PFSK-1 (cell line): ENCODE data around the gene FZR1.

Experiments
- FOXP2 ChIP-seq: optimal IDR thresholded peaks from 2 replicates; pipeline ENCODE3; 2011; ENCODE audit warnings: borderline replicate concordance, control low read depth, inconsistent platforms; ENCODE audit not compliant: insufficient read depth; ENCODE audit errors: extremely low read length, extremely low read depth
- POLR2AphosphoS5 ChIP-seq: IDR thresholded peaks from 2 replicates; pipeline ENCODE4 v1.6.1; 2012; ENCODE audit warnings: low read depth, mild to moderate bottlenecking, control low read depth, low read length, moderate library complexity
- REST ChIP-seq, 2 experiments: IDR thresholded peaks; 2 replicates each; pipeline versions ENCODE4 v1.6.1 to v1.8.0; 2011 to 2012; ENCODE audit warnings: low read depth in 2 of 2, low read length in 2 of 2, control low read depth in 1 of 2, inconsistent platforms in 1 of 2, mild to moderate bottlenecking in 1 of 2, moderate library complexity in 1 of 2; ENCODE audit not compliant: insufficient read depth in 1 of 2
- SIN3A ChIP-seq: IDR thresholded peaks from 2 replicates; pipeline ENCODE4 v1.6.1; 2012; ENCODE audit warnings: mild to moderate bottlenecking, low read length, moderate library complexity, borderline replicate concordance; ENCODE audit not compliant: insufficient read depth
- TAF1 ChIP-seq: IDR thresholded peaks from 2 replicates; pipeline ENCODE4 v1.6.1; 2012; ENCODE audit warnings: low read length, control low read depth, borderline replicate concordance; ENCODE audit not compliant: insufficient read depth

Gene FZR1

GRCh38 chr19:3482507-3483225 lies 23.4 kb upstream of the FZR1 start:
- TF ChIP-seq TAF1 = no peak
- no peak for TF ChIP-seq FOXP2
- TF ChIP-seq REST (IDR thresholded peaks at IDR 0.05; ENCODE audit: insufficient read depth in 1 of 2, low read depth in 2 of 2, low read length in 2 of 2) = no peak
- no peak for TF ChIP-seq SIN3A
- TF ChIP-seq POLR2AphosphoS5 = no peak

- no peak for TF ChIP-seq FOXP2
- no peak for TF ChIP-seq POLR2AphosphoS5
- TF ChIP-seq REST (IDR thresholded peaks at IDR 0.05; ENCODE audit: insufficient read depth in 1 of 2, low read depth in 2 of 2, low read length in 2 of 2) = no peak
- no peak for TF ChIP-seq SIN3A
- no peak for TF ChIP-seq TAF1
Measured at GRCh38 chr19:3483226-3483628, 22.9 kb upstream of the FZR1 start, which contains the start of gene SMIM44. Gene SMIM44, minus strand, starts transcription at chr19:3483441. Its CDS starts 38 bp downstream, at chr19:3483403.

- TF ChIP-seq REST (IDR thresholded peaks at IDR 0.05; ENCODE audit: insufficient read depth in 1 of 2, low read depth in 2 of 2, low read length in 2 of 2) (no peak), POLR2AphosphoS5 (no peak), SIN3A (no peak), TAF1 (no peak), FOXP2 (no peak)
Measured at GRCh38 chr19:3491396-3492119, 14.6 kb upstream of the FZR1 start.

GRCh38 chr19:3492131-3492839 lies 13.8 kb upstream of the FZR1 start:
- no peak for TF ChIP-seq SIN3A
- TF ChIP-seq TAF1 = no peak
- TF ChIP-seq REST (IDR thresholded peaks at IDR 0.05; ENCODE audit: insufficient read depth in 1 of 2, low read depth in 2 of 2, low read length in 2 of 2) = no peak
- TF ChIP-seq POLR2AphosphoS5 = no peak
- no peak for TF ChIP-seq FOXP2
